GM21619 (cell line): Measurements from ENCODE around the gene CASP7.

Experiments used
- ATAC-seq: cut with Tn5 transposase; IDR thresholded peaks from one replicate; pipeline ENCODE4 v1.9.1; 2021; ENCODE audit not compliant: unreplicated experiment

The CASP7 gene

GRCh38 chr10:113711142-113711541 is 31.4 kb downstream of the CASP7 start:
- ATAC-seq = no peak

DNA sequence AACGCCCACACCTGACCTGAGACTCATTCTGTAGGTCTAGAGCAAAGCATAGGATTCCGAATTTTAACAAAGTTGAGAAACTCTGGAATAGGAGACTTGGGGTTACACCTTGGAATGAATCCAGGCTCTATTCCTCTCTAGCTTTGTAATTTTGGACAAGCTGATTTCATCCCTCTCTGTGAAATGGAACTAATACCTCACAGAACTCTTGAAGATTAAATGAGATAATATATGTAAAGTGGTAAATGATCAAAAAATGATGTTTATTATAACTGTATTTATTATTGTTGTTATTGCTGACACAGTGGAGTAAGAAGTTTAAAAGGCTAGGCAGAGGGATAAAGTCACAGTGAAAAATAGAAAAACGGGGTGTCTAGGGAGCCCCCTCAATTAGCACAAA is 32.3 kb downstream of the CASP7 start:
- no peak for ATAC-seq

DNA sequence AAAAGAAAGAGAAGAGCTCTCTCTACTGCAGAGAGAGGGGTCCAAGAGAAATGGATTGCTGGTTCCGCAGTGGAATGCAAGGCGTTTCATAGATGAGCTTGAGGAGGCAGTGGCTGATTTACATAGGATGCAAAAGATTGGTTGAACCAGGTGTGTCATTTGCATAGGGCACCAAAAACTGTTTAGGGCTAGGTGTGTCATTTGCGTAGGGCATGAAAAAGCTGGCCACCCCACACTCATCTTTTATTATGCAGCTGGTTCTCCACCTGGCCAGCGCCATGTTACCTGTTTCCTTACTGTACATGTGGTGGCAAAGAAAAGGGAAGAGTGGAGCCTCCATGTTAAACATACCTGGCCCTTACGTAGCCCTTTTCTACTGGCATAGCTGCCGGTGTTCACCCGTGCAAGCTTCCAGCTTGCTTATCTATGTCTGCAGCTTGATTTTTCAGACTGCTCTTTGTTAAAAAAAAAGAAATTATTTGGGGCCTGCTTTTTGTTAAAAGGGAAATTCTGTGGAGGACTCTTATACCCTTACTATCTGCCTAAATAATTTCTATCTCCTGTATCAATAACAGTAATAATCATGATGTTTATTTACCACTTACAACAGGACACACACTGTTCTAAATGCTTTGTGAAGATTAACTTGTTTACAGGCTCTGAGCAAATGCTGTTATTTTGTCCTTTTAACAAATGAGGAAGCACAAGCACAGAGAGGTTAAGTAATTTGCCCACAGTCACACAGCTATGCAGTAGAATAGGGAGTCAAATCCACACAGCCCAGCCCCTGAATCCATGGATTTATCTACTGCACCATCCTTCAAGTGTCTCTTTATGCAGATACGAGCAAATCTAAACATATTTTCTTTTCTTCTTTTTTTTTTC is 33.3 kb downstream of the CASP7 start:
- ATAC-seq = no peak

DNA sequence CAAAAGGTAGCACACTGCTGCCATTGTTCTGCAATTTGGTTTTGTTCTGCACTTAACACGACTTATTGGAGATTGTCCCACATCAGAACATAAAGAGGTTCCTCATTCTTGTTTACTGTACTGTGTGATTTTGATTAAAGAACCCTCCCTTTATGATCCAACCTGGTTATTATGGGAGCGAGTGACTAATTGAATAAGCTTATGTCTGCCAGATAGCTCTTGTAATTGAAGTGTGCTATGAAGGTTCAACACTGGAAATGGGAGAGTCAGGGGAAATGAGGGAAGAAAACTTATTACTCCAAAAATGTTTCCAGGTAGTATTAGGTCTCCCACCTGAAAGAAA is 33.9 kb downstream of the CASP7 start:
- no peak for ATAC-seq

GRCh38 chr10:113716109-113716910 is 36.6 kb downstream of the CASP7 start:
- ATAC-seq = no peak

DNA sequence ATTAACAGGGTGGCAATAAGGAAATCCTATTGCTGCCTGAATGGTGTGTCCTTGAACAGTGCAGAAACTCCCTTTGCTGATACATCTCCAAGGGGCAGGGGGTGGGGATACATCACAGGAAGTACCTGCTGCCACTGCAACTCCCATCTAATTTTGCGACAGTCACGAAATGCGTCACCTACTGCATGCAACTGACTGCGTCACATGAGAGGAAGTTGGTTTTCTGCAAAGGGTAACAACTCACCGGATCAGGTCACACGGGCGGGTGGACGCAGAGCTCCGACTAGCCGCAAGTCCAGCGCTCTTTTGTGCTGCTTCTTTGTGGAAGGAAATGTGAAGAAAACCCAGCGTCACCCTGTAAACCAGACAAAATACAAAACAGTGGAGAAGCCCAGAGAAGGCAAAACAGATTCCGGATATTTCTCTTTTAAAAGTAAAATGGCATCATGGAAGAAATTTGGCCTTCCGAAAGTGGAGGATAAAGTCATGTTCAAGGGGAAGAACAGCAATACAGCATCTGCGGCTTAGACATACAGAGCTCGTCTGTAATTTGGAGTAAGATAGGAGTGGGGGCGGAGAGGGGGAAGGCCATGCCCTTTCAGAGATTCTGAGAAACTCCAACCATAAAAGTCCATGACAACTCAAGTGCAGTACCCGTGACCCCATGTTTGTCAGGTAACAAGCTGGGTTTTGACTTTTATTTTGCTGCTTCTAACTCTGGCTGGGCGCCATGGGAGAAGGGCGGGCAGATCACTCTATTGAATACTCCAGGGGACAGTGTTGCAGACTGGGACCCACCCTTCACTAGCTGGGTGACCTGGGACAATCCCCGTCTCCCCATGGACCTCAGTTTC is 39.5 kb downstream of the CASP7 start:
- ATAC-seq = no peak

DNA sequence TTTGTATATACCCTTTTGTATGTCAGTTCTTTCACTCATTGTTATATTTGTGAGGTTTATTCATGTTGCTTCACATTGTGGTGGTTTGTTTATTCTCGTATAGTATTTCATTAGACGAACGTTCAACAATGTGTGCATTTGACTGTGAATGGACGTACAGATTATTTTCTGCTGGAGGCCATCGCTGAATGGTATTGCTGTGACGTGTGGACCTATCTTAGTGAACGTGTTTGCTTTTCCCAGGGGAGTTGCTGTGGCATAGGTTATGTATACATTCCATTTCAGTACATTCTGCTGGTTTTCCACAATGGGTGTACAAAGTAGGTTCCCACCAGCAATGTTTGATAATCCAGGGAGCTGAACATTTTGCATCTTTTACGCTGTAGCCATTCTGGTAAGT is 40.7 kb downstream of the CASP7 start:
- ATAC-seq = no peak

- no peak for ATAC-seq
These were observed 52.6 kb downstream of the CASP7 start for GRCh38 chr10:113732160-113732881.

DNA sequence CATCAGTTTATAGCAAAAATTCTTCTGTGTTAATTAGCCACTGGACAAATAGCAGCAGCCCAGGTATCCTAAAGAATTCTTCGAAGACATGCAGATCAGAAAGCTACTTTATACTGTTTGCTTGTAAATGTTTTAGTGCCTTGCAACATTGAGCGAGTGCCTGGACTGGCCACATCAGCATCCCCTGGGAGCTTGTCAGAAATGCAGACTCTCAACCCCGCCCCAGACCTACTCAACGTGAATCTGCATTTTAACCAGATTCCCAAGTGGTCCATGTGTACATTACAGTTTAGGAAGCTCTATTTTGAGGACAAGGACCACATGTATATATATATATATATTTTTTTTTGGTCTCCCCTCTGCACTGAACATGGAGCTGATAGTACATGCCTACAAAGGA is 53.3 kb downstream of the CASP7 start:
- ATAC-seq = no peak

GRCh38 chr10:113733635-113734034 is 53.9 kb downstream of the CASP7 start:
- ATAC-seq = no peak

DNA sequence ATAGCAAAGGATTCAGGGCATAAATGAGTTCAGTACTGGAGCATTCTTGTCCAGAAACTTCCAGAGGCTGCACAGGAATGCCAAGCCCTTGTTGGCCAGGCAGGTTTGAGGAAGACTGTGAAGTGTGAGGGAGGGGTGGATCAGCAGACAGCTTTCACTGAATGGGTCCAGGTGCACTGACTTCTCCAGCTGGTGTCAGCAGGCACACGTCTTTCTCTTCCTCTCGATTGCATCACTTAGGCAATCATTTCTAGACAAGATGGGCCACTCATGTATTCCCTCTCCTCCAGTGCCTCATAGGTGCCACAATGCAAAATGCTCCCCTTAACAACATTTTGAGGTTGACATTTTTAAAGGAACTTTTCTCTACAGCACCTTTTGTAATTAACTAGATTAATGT is 56.2 kb downstream of the CASP7 start:
- ATAC-seq = peak; percentile 95

GRCh38 chr10:113736576-113736975 is 56.9 kb downstream of the CASP7 start:
- ATAC-seq = no peak

- no peak for ATAC-seq
These were observed 59.3 kb downstream of the CASP7 start for GRCh38 chr10:113739031-113739430.

GRCh38 chr10:113739577-113739976 is 59.9 kb downstream of the CASP7 start:
- no peak for ATAC-seq

DNA sequence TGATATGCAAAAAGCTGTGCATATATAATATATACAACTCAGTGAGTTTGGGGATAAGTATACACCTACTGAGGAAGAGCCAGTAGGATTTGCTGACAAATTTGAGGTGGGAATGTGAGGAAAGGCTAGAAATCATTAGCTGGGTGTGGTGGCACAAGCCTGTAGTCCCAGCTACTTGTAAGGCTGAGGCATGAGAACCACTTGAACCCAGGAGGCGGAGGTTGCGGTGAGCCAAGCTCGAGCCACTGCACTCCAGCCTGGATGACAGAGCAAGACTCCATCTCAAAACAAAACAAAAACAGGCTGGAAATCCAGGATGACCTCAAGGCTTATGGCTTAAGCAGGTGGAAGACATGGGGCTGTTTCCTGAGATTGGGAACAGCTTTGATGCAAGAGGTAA is 61.1 kb downstream of the CASP7 start:
- no peak for ATAC-seq

DNA sequence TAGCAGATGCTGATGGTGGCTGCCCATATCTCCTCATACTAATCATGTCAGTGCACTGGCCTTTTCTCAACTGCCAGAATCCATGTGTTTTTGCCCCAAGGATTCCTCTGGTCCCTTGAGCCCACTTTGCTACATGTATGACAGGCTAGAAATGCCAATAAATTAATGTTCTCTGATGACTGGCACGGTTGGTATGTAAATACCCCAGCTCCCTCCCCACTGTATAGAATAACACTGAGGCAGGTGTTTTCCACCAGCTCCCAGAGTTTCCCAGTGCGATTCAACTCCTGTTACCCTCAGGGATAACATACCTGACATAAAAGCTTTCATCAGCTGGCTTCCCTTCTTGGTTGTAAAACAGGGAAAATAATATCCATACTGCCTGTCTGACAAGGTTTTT is 62.8 kb downstream of the CASP7 start:
- ATAC-seq = no peak

DNA sequence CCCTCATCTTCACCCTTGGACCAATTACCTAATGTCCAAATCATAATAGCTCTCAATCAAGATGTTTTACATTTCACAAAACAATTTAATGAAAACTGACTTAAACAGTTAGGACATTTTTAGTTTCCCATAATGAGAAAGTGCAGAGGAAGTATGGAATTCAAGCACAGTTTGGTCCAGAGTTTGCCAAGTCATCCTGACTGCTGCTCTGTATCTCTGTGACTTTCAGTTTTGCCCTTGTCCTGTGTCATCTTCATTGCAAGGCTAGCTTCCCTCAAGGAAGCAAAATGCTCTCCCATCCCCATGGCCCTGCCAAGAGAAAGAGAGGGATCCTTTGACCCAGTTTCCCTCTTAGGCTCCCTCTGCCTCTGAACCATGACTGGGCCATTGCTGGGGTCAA is 63.9 kb downstream of the CASP7 start:
- ATAC-seq = no peak

DNA sequence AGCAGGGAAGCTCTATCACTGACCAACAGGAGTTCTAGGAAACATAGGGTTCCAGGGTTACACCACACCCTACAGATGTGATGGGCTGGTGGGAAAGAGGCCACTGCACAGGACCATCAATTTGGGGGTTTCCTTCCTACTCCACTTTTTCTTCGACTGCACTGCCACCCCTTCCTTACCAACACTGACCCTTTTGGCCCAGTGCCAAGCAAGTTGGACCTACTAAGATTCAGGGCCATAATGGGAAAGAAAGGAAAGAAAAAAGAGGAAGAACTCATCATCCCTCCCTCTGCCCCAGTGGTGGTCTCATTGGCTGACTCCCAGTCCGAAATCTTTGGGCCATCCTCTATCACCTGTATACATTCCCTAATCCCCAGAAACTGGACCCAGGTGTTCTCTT is 65.7 kb downstream of the CASP7 start:
- ATAC-seq = no peak

DNA sequence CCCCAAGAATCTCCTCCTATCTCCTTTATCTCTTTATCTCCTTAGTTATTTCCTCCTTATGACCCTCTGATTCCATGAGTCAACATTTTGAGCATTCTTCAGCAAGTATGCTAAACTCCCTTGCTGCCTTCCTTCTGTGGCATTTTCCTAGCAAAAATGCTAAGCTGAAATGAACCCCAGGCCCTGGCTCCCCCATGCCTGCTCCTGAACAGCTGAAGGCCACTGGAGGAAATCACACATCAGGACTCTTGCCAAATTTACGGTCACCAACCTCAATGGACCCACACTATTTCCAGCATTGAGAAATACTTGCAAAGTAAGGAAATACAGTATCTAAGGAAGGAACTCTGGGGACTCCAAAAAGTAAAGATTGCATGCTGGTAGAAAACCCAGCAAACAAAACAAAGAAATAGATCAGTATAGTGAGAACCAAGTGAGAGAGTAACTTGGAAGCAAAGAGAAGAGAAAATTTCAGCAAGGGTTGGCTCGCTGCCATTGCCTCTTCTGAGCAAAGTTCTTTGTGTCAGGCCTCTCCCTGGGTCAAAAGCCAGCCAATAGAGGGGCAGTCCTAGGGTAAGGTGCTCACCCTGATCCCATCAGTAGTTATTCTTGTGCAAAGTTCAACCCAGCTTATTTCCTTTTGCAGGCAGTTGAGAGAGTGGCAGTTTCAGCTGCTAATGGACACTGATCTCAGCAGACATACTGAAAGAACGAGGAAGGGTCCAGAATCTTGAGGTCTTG is 66.7 kb downstream of the CASP7 start:
- no peak for ATAC-seq

DNA sequence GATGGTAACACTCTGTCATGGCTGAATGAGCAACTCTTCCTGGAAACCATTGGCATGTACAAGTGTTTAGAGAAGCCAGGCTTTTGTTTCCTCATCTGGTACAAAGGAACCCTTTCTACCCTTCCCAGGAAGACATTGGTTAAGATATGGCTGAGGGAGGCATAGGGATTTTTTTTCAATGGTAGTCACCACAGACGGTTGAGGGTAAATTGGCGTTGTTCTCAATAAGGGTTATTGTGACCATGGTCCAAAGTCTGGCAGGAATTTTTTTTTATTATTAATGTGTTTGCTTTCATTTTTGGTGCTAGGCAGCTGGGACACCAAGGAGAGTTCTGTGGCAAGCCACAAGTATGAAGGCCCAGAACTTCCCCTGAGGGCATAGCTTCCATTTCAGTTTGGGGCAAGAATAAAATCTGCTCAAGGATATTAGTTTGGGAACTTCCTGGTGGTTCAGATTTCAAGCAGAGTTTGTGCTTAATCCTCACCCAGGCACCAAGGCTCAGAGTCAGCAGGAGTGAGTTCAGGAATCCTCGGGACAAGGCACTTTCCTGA is 71.5 kb downstream of the CASP7 start, which contains the start of gene PLEKHS1:
Gene PLEKHS1, plus strand, starts transcription at position 502 of the 552 bp plus-strand sequence. CDS start 3,596 bp downstream, outside the sequence.
- no peak for ATAC-seq
